ENCODE results near the gene FBXO42.

GRCh38 chr1:16246961-16247360 lies 105.3 kb downstream of the FBXO42 start:
- TF ChIP-seq POLR2A (IDR thresholded peaks at IDR 0.05; ENCODE audit: low read depth, low read length) (no peak), TAF1 (IDR thresholded peaks at IDR 0.05; ENCODE audit: low read depth, low read length) (no peak), POU2F2 (IDR thresholded peaks at IDR 0.05; ENCODE audit: low read depth, low read length) (no peak)
